Fibroblast of lung (primary cell): ENCODE measurements around the gene CARMIL1. TPM values are rescaled to one million over a fixed set of nuclear protein-coding genes. Genes with fewer than 3 reads are reported as not detected.
A peak's percentile ranks its signal among the peaks of the same experiment; 100 is the strongest.

Source experiments
- DNase-seq, 2 donors: peaks; one replicate each; pipeline versions ENCODE4 v3.0.0 to v3.0.0-alpha.2; 2010; ENCODE audit warnings: low read depth in 2 of 2
- H2AFZ ChIP-seq: 2 replicates; pipeline ENCODE4 v1.5.1; 2012; ENCODE audit warnings: low read length, control low read depth, inconsistent platforms
- H3K27ac ChIP-seq: 2 replicates; pipeline ENCODE4 v1.5.1; 2011; ENCODE audit warnings: low read length, control low read depth; ENCODE audit not compliant: insufficient read depth
- H3K27me3 ChIP-seq: 2 replicates; pipeline ENCODE4 v1.5.1; 2011; ENCODE audit warnings: mild to moderate bottlenecking, low read length; ENCODE audit not compliant: control insufficient read depth, insufficient read depth
- H3K36me3 ChIP-seq: 2 replicates; pipeline ENCODE4 v1.5.1; 2011; ENCODE audit warnings: low read length; ENCODE audit not compliant: control insufficient read depth, insufficient read depth
- H3K4me1 ChIP-seq: 2 replicates; pipeline ENCODE4 v1.5.1; 2011; ENCODE audit warnings: low read length; ENCODE audit not compliant: control insufficient read depth, insufficient read depth; ENCODE audit errors: extremely low read depth
- H3K4me2 ChIP-seq: 2 replicates; pipeline ENCODE4 v1.5.1; 2011; ENCODE audit warnings: low read length, control low read depth; ENCODE audit not compliant: insufficient read depth; ENCODE audit errors: extremely low read depth
- H3K4me3 ChIP-seq, 4 experiments: fragments of 200-600 bp in 1 of 4; sonication (generic) in 1 of 4; replicated peaks in 1 of 4; 2 replicates each; pipeline ENCODE4 v1.5.1; 2011 to 2016; ENCODE audit warnings: low read length in 4 of 4, low read depth in 3 of 4, mild to moderate bottlenecking in 3 of 4, control low read depth in 2 of 4, inconsistent platforms in 1 of 4, mixed read lengths in 1 of 4; ENCODE audit not compliant: insufficient read depth in 1 of 4; ENCODE audit errors: control extremely low read depth in 1 of 4
- H3K79me2 ChIP-seq: 2 replicates; pipeline ENCODE4 v1.5.1; 2012; ENCODE audit warnings: mild to moderate bottlenecking, low read length, inconsistent platforms; ENCODE audit not compliant: control insufficient read depth, insufficient read depth
- H3K9ac ChIP-seq: 2 replicates; pipeline ENCODE4 v1.5.1; 2011; ENCODE audit warnings: mild to moderate bottlenecking, low read length, control low read depth; ENCODE audit not compliant: insufficient read depth
- H3K9me3 ChIP-seq: 2 replicates; pipeline ENCODE4 v1.5.1; 2012; ENCODE audit warnings: low read depth, low read length; ENCODE audit not compliant: control insufficient read depth, insufficient read depth
- H4K20me1 ChIP-seq: 2 replicates; pipeline ENCODE4 v1.5.1; 2011; ENCODE audit warnings: low read length; ENCODE audit not compliant: control insufficient read depth, insufficient read depth; ENCODE audit errors: extremely low read depth
- EZH2 ChIP-seq: IDR thresholded peaks from 2 replicates; pipeline ENCODE4 v1.5.1; 2012; ENCODE audit warnings: low read length, control low read depth, mild to moderate bottlenecking; ENCODE audit errors: missing control alignments
- polyA plus RNA-seq, 2 donors: library from polyadenylated mRNA; depleted of rRNA in 1 of 2; stranded (reverse) in 1 of 2; unstranded in 1 of 2; fragments of >200 nt; gene quantifications; 2 replicates each; pipeline ENCODE4 v1.2.1, GENCODE V29; 2011 to 2012; ENCODE audit warnings: missing spikeins in 1 of 2
- total RNA-seq: library from RNA; depleted of rRNA; stranded (reverse); fragments of >200 nt; gene quantifications from 2 replicates; pipeline ENCODE4 v1.2.1, GENCODE V29; 2014
- TF ChIP-seq, protein P1 (sequence below), 2 donors: IDR thresholded peaks in 1 of 2; conservative IDR thresholded peaks in 1 of 2; 1 replicate in 1 of 2; 2 replicates in 1 of 2; pipeline ENCODE4 v1.5.1; 2011 to 2012; ENCODE audit warnings: low read length in 2 of 2, control low read depth in 1 of 2, inconsistent platforms in 1 of 2, low read depth in 1 of 2, mild to moderate bottlenecking in 1 of 2

The CARMIL1 gene
- total and polyA plus RNA-seq, 2 donors (not counting 1 experiment from before 2014, with no cell fraction given) = 10.2 to 12.5 TPM

DNA sequence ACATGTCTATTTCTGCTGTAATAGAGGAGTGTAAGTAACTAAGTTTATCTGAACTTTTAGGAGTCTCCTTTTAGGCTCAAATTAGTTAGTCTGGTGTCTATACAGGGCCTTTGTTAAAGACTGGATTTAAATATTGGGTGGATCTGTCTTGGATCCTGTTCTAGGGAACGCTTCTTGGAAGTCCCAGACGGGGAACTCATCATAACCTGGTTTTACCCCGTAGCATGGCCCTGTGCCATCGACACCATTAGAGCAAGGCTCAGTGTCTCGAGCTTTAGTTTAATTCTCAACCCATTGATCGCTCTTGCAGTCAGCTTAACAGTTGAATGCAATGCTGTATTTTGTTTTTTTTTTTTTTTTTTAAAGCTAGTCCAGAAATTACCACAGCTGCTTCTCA is 89.9 kb downstream of the CARMIL1 start:
- no peaks in the 10 kb centered on the region for H4K20me1 ChIP-seq
- H3K9ac ChIP-seq = no peak overlapping the region
- no peak overlapping the region for H3K4me3 ChIP-seq
- DNase-seq = peak in 1 of 2 donors; percentile 29
- H3K27ac ChIP-seq = no peak overlapping the region
- H3K27me3 ChIP-seq = no peaks in the 10 kb centered on the region
- H3K4me1 ChIP-seq = no peaks in the 10 kb centered on the region
- no peak for TF ChIP-seq EZH2
- TF ChIP-seq, protein P1, sequence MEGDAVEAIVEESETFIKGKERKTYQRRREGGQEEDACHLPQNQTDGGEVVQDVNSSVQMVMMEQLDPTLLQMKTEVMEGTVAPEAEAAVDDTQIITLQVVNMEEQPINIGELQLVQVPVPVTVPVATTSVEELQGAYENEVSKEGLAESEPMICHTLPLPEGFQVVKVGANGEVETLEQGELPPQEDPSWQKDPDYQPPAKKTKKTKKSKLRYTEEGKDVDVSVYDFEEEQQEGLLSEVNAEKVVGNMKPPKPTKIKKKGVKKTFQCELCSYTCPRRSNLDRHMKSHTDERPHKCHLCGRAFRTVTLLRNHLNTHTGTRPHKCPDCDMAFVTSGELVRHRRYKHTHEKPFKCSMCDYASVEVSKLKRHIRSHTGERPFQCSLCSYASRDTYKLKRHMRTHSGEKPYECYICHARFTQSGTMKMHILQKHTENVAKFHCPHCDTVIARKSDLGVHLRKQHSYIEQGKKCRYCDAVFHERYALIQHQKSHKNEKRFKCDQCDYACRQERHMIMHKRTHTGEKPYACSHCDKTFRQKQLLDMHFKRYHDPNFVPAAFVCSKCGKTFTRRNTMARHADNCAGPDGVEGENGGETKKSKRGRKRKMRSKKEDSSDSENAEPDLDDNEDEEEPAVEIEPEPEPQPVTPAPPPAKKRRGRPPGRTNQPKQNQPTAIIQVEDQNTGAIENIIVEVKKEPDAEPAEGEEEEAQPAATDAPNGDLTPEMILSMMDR (conservative IDR thresholded peaks at IDR 0.05 in 1 of 2, IDR thresholded peaks at IDR 0.05 in 1 of 2; ENCODE audit: low read depth in 1 of 2, low read length in 2 of 2) = no peak
- H3K9me3 ChIP-seq = no peaks in the 10 kb centered on the region
- H3K79me2 ChIP-seq = no peaks in the 10 kb centered on the region
- no peak overlapping the region for H2AFZ ChIP-seq
- no peaks in the 10 kb centered on the region for H3K36me3 ChIP-seq
- no peak overlapping the region for H3K4me2 ChIP-seq

DNA sequence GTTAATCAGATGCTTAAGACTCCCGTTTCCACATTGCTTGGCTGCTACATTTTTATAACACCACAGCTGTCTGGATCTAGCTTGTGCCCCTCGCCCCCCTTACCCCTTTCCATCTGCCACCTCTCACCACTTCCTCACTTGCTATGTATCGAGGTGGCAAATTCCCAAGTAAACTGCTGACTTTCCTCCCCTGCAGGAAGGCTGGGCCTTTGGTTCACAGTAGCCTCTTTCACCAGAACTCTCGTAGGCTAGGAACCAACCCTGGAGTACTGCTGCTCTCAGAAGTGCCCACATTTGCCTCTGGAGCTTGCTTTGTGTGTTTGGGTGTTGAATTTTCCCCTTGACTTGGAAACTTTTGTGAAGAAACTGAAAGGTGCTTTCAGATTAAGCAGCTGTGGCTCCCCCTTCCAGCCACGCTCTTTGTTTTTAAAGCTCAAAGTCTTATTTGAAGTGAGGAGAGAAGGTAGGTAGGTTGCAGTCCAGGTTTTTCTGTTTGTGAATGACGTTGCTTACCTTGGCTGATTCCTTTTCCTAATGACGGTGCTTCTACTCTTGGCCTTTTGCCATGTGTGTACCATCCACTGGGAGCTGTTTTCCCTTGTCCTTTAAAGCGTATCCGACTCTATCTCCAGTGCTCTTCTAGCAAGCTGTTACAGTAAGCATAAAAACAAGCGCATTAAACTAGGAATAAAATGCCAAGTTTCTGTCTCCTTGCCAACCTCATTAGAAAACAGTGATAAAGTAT is 90.4 kb downstream of the CARMIL1 start:
- H3K79me2 ChIP-seq = no peaks in the 10 kb centered on the region
- H3K4me2 ChIP-seq = no peak overlapping the region
- no peak overlapping the region for H2AFZ ChIP-seq
- no peak overlapping the region for H3K9ac ChIP-seq
- H3K4me3 ChIP-seq = no peak overlapping the region
- H3K36me3 ChIP-seq = no peaks in the 10 kb centered on the region
- DNase-seq = peak; percentile 27 to 54
- H3K27ac ChIP-seq = no peak overlapping the region
- no peaks in the 10 kb centered on the region for H3K9me3 ChIP-seq
- no peaks in the 10 kb centered on the region for H4K20me1 ChIP-seq
- TF ChIP-seq EZH2 = no peak
- TF ChIP-seq, protein P1 (conservative IDR thresholded peaks at IDR 0.05 in 1 of 2, IDR thresholded peaks at IDR 0.05 in 1 of 2; ENCODE audit: low read depth in 1 of 2, low read length in 2 of 2) = no peak
- H3K4me1 ChIP-seq = no peaks in the 10 kb centered on the region
- no peaks in the 10 kb centered on the region for H3K27me3 ChIP-seq

DNA sequence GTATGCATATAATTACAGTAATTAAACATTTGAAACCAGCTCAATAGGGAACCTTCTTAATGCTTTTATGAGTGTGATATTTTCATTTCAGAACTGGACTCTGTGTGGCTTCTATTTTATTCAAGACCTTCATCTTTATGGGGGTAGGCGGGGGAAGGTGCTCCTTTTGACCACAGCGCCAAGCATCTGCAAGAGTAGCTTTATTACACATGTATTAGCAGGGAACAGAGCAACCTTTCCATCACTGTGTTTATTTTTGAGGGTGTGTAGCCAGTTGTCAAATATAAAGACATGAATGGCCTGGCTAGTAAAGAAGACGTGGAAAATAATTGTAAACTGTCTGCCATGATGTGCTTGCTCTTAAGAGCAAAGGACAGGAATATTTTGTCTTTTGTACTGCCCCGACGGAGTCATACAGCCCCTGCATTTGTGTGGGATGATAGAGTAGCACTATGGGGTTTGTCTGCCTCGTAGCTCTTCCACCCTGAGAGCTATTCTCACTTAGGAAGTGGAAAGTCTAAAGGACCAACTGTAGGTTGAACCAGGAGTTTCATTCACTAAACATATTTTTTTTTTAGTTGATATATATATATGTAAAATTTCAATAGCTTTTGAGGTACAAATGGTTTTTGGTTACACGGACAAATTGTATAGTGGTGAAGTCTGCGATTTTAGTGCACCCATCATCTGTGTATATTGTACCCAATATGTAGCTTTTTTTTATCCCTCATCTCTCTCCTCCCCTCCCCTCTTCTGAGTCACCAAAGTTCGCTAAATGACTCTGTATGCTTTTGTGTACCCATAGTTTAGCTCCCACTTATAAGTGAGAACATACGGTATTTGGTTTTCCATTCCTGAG is 91.2 kb downstream of the CARMIL1 start:
- Histone ChIP-seq H3K79me2 (no peaks in the 10 kb centered on the region), H3K36me3 (no peaks in the 10 kb centered on the region), H2AFZ (no peak overlapping the region), H4K20me1 (no peaks in the 10 kb centered on the region), H3K4me3 (no peak overlapping the region), H3K4me2 (no peak overlapping the region), H3K27me3 (no peaks in the 10 kb centered on the region), H3K9ac (no peak overlapping the region), H3K4me1 (no peaks in the 10 kb centered on the region), H3K27ac (no peak overlapping the region), H3K9me3 (no peaks in the 10 kb centered on the region)
- no peak for DNase-seq
- TF ChIP-seq, protein P1 (conservative IDR thresholded peaks at IDR 0.05 in 1 of 2, IDR thresholded peaks at IDR 0.05 in 1 of 2; ENCODE audit: low read depth in 1 of 2, low read length in 2 of 2) = no peak
- no peak for TF ChIP-seq EZH2
